SK-N-SH (cell line): ENCODE measurements around the gene RHOBTB3.

Experiments used
- CTCF ChIP-seq: fragments of 200-600 bp; sonication (generic); IDR thresholded peaks from 2 replicates; pipeline ENCODE4 v1.6.1; 2017; ENCODE audit warnings: antibody characterized with exemption, mild to moderate bottlenecking, moderate library complexity
- RCOR1 ChIP-seq: fragments of 150-350 bp; IDR thresholded peaks from 2 replicates; pipeline ENCODE4 v1.6.1; 2017; ENCODE audit warnings: antibody characterized with exemption, low read length
- RXRA ChIP-seq: IDR thresholded peaks from 2 replicates; pipeline ENCODE4 v1.4.0; 2012; ENCODE audit warnings: low read depth, mild to moderate bottlenecking, borderline replicate concordance
- TAF1 ChIP-seq: IDR thresholded peaks from 2 replicates; pipeline ENCODE4 v1.6.1; 2012; ENCODE audit warnings: low read depth, mild to moderate bottlenecking, low read length, moderate library complexity, borderline replicate concordance

GRCh38 chr5:95797301-95797700 is 66.2 kb downstream of the RHOBTB3 start:
- TF ChIP-seq CTCF, result no peak
- no peak for TF ChIP-seq RXRA
- TF ChIP-seq TAF1, result no peak
- TF ChIP-seq RCOR1, result no peak
